Sigmoid colon (tissue), 4 donors: Measurements from ENCODE around the gene PIGN.

Source experiments
- CTCF ChIP-seq, 4 experiments: fragments of 450-650 bp in 3 of 4; fragments of 200-600 bp in 1 of 4; IDR thresholded peaks; one replicate each; pipeline ENCODE4 v1.5.1; 2016 to 2019; ENCODE audit warnings: antibody characterized with exemption in 4 of 4, mild to moderate bottlenecking in 3 of 4, moderate library complexity in 2 of 4
- EP300 ChIP-seq, 4 donors: sonication (generic); formaldehyde crosslinking; IDR thresholded peaks; one replicate each; pipeline ENCODE4 v1.6.1; 2017; ENCODE audit warnings: antibody characterized with exemption in 4 of 4
- POLR2AphosphoS5 ChIP-seq, 4 donors: sonication (generic); formaldehyde crosslinking; IDR thresholded peaks; one replicate each; pipeline ENCODE4 v1.6.1; 2017; ENCODE audit warnings: antibody characterized with exemption in 4 of 4

- no peak for TF ChIP-seq CTCF (IDR thresholded peaks at IDR 0.05)
- TF ChIP-seq POLR2AphosphoS5 (IDR thresholded peaks at IDR 0.05), result no peak
- no peak for TF ChIP-seq EP300 (IDR thresholded peaks at IDR 0.05)
Measured at GRCh38 chr18:62189208-62189607, 2.4 kb upstream of the PIGN start.
